ENCODE results near the gene PRDX1.

Gene PRDX1

GRCh38 chr1:45521413-45522323, at the start of gene PRDX1:
PRDX1 (minus strand) TSS chr1:45521884; CDS start chr1:45519043, 2,841 bp downstream.
- peak; percentile 94 for DNase-seq (ENCODE audit: low read depth, low spot score)

GRCh38 chr1:45570631-45571030, 48.9 kb upstream of the PRDX1 start:
- DNase-seq (ENCODE audit: low read depth, low spot score) = no peak

GRCh38 chr1:45569962-45570581, 48.4 kb upstream of the PRDX1 start:
- peak; percentile 44 for DNase-seq (ENCODE audit: low read depth, low spot score)

GRCh38 chr1:45569571-45569961, 47.9 kb upstream of the PRDX1 start:
- DNase-seq (ENCODE audit: low read depth, low spot score) = no peak

- DNase-seq (ENCODE audit: low read depth, low spot score) = no peak
Measured at GRCh38 chr1:45568421-45568820, 46.7 kb upstream of the PRDX1 start.

GRCh38 chr1:45567911-45568310, 46.2 kb upstream of the PRDX1 start:
- DNase-seq (ENCODE audit: low read depth, low spot score) = no peak

GRCh38 chr1:45566722-45567121, 45.0 kb upstream of the PRDX1 start:
- no peak for DNase-seq (ENCODE audit: low read depth, low spot score)

- no peak for DNase-seq (ENCODE audit: low read depth, low spot score)
Measured at GRCh38 chr1:45563843-45564242, 42.2 kb upstream of the PRDX1 start.

- DNase-seq (ENCODE audit: low read depth, low spot score) = no peak
Measured at GRCh38 chr1:45557422-45557944, 35.8 kb upstream of the PRDX1 start.

GRCh38 chr1:45554198-45554597, 32.5 kb upstream of the PRDX1 start:
- DNase-seq (ENCODE audit: low read depth, low spot score) = no peak

GRCh38 chr1:45552331-45552730, 30.6 kb upstream of the PRDX1 start:
- DNase-seq (ENCODE audit: low read depth, low spot score) = no peak

GRCh38 chr1:45551684-45552083, 30.0 kb upstream of the PRDX1 start:
- DNase-seq (ENCODE audit: low read depth, low spot score) = no peak

GRCh38 chr1:45550401-45551351, 29.0 kb upstream of the PRDX1 start, which contains the start of gene AKR1A1:
AKR1A1 (plus strand) TSS chr1:45550826; CDS start chr1:45561795, 10,969 bp downstream.
- peak; percentile 77 for DNase-seq (ENCODE audit: low read depth, low spot score)

- no peak for DNase-seq (ENCODE audit: low read depth, low spot score)
Measured at GRCh38 chr1:45545553-45546310, 24.0 kb upstream of the PRDX1 start.

- DNase-seq (ENCODE audit: low read depth, low spot score) = no peak
Measured at GRCh38 chr1:45545019-45545493, 23.4 kb upstream of the PRDX1 start.

- DNase-seq (ENCODE audit: low read depth, low spot score) = no peak
Measured at GRCh38 chr1:45544530-45544929, 22.8 kb upstream of the PRDX1 start.

GRCh38 chr1:45543581-45544417, 22.1 kb upstream of the PRDX1 start:
- DNase-seq (ENCODE audit: low read depth, low spot score) = peak; percentile 10

GRCh38 chr1:45542591-45542990, 20.9 kb upstream of the PRDX1 start:
- no peak for DNase-seq (ENCODE audit: low read depth, low spot score)

- DNase-seq (ENCODE audit: low read depth, low spot score) = no peak
Measured at GRCh38 chr1:45541193-45541592, 19.5 kb upstream of the PRDX1 start.

- no peak for DNase-seq (ENCODE audit: low read depth, low spot score)
Measured at GRCh38 chr1:45536886-45537285, 15.2 kb upstream of the PRDX1 start.
